ENCODE data around the gene GSTCD.

Gene GSTCD

DNA sequence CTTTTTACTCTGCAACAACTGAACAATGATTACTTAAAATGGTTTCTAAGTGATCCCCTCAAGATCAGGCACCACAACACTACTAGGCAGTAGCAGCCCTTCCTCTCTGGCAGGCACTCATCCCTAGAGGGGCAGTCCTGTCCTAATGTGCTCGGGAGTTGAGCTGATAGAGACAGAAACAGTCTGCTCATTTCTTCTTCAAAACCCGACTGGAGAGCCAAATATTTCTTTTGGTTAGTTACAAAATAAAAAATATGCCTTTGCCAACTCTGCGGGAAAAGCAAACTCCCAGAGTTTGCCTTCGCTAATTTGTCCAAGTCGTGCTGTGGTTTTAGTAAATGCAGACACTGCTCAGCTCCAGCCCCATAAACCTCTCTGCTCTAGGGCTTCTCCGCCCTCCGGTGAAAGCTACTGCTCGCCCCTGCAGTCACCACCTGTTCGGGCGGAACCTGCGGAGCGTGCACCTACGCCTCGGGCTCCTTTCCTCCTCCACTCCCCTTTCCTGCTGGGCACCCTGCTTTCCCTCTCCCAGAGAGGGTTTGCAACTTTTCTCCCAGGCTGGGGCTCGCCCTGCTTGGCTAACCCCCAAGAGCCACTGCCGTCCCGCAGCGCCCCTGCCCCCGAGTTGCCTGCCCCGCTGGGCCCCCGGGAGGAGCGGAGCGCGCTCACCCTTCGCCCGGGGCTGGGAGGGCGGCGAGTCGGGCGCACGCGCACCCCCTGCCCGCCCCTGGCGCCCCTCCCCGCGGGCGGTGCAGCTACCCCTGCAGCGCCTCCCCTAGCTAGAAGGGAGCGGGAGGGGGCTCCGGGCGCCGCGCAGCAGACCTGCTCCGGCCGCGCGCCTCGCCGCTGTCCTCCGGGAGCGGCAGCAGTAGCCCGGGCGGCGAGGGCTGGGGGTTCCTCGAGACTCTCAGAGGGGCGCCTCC, 186.3 kb downstream of the GSTCD start, which contains the start of gene NPNT:
NPNT (plus strand) TSS at position 812 of the 923 bp plus-strand sequence. CDS start 182 bp downstream, outside the sequence.
- DNase-seq (ENCODE audit: low read depth): no peak

DNA sequence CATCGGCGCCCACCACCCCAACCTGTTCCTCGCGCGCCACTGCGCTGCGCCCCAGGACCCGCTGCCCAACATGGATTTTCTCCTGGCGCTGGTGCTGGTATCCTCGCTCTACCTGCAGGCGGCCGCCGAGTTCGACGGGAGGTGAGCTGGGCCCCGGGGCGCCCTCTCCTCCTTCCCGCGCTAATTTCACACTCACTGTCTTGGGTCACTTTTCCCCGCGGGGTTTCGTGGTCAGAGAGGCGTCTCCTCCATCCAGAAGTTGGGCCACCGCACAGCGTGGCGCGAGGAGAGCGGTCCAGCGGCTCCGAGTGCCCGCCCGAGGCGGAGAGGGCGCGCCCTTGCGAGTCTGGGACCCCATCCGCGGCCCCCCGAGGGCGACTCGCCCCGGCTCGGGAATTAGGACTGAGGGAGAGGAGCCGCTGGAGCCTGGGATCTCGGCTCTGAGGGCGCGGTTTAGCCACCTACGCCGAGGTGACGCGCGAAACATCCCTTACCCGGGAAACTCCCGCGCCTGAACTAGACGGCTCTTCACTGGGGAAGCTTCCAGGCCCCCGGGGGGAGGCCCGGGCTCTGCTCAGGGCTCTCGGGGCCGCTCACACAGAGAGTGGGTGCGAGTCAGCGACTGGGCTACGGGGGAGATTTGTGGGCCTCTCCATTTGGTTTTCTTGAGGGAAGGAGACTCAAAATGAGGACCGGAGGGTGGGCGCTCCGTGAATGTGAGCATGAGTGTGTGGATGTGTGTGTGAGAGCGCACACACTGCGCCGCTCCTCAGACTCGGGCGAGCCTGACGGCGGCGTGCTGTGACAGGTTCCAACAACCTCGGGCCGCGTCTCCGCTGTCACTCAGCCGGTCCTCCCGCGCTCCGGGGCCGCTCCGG, 187.2 kb downstream of the GSTCD start:
- DNase-seq (ENCODE audit: low read depth): no peak

- DNase-seq (ENCODE audit: low read depth): no peak
Measured at GRCh38 chr4:105896461-105896942, 187.9 kb downstream of the GSTCD start.

Data from activated T-cell treated with anti-CD3 and anti-CD28 coated beads for 1 hour (primary cell).